ENCODE measurements around the gene HS6ST1.

Gene HS6ST1

DNA sequence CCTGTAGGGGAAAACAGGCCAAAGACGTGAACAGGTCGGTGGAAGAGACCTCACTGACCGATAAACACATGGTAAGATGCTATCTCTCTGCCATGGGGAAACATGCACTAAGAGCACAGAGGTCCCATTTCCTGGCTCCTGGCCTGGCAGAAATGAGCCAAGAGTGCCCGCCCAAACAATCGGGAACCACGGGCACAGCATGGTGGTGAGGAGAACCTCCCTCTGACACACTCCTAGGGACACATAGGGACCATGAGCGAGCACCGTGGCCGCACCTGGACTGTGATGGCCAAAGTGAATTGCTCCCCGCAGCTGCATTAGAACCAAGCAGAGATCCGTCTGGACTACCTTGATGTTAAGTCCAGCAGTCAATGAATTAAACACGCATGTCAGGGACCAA, 11.1 kb downstream of the HS6ST1 start:
- no peak overlapping the region for H3K27ac ChIP-seq (ENCODE audit: low read depth, low read length, severe bottlenecking)
- H3K4me1 ChIP-seq (ENCODE audit: control insufficient read depth, insufficient read depth, low read length, poor library complexity, severe bottlenecking), result peaks cover 21% of the 10 kb centered on the region
- 92 to 94% methylated on average over 11 of the region's 12 CpGs for whole genome bisulfite sequencing, 2 experiments (ENCODE audit: insufficient coverage in 2 of 2)
- no peak overlapping the region for H3K4me3 ChIP-seq (ENCODE audit: extremely low read depth, insufficient read depth, low read length, poor library complexity, severe bottlenecking)
- peaks cover 1% of the 10 kb centered on the region for H3K36me3 ChIP-seq (ENCODE audit: control insufficient read depth, insufficient read depth, low read length)
- H3K9me3 ChIP-seq (ENCODE audit: control insufficient read depth, low read length), result no peaks in the 10 kb centered on the region

DNA sequence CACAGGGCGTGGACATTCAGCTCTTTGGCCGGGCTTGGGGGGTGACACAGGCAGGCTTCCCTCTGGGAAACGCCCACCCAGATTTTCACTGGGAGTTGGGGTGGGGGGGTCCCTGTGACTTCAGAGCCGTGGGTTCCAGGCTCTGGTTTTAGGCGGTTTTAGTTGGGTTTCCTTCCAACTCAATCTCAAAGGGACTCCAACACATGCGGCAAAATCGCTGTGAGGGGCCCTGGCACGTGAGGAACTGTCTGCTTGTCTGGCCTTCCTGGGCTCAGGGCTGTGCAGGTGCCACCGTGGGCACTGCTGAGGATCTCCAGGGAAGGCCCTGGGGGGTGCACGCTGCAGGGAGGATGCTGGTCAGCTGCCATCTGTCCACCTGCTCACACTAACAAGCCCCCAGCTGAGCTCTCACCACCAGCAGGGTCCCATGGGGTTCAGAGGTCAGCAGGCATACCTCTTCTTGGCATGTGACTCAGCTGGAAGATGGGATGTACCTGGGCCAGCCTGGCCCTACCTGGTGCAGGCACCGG, 11.7 kb downstream of the HS6ST1 start:
- Histone ChIP-seq H3K36me3 (ENCODE audit: control insufficient read depth, insufficient read depth, low read length) (no peaks in the 10 kb centered on the region), H3K27ac (ENCODE audit: low read depth, low read length, severe bottlenecking) (no peak overlapping the region)
- 85 to 89% methylated on average over 7 to 9 of the region's 11 CpGs for WGBS, 2 experiments (ENCODE audit: insufficient coverage in 2 of 2)

DNA sequence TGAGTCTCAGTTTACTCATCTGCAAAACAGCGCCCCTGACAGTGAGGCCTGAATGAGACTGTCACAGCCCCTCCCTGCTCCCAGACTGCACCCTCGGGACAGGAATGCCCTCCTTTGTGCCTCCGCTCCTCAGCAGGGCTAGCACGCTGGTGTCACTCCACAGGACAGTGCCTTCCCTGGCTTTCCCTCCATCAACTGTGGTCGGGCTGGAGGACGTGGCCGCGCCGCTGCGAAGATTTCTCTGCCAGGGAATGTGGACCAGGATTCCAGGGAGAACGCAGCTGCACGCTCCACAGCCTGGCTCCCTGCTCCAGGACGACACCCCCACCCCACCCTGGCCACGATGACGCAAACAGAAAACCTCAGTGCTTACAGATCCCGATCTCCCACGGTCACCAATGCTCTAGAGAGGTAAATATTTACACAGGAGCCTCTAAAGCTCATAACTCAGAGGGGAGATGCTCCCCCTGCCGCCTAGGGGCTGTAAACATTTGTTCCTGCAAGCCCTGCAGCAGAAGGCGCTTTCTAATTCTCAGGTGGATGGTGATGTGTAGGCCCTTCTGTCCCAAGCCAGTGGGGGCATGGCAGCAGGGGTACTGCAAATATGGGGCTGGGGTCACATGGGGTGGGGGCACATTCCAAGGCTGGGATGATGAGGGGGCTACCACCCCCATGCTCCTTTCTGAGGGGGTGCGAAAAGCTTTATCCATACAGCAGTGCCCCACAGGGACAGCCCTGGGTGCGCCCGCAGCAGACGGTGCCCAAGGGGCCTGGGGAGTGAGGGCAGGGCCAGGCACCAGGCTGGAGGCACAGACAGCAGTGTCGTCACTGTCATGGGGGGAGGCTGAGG, 12.4 kb downstream of the HS6ST1 start:
- H3K9me3 ChIP-seq (ENCODE audit: control insufficient read depth, low read length), result no peaks in the 10 kb centered on the region
- peaks cover 29% of the 10 kb centered on the region for H3K4me1 ChIP-seq (ENCODE audit: control insufficient read depth, insufficient read depth, low read length, poor library complexity, severe bottlenecking)
- no peaks in the 10 kb centered on the region for H3K36me3 ChIP-seq (ENCODE audit: control insufficient read depth, insufficient read depth, low read length)
- peak overlapping the region; percentile 45 for H3K27ac ChIP-seq (ENCODE audit: low read depth, low read length, severe bottlenecking)
- H3K4me3 ChIP-seq (ENCODE audit: extremely low read depth, insufficient read depth, low read length, poor library complexity, severe bottlenecking), result no peak overlapping the region
- 73 to 81% methylated on average over 18 to 20 of the region's 24 CpGs for WGBS, 2 experiments (ENCODE audit: insufficient coverage in 2 of 2)

More for the DNA sequence above, 11.7 kb downstream of the HS6ST1 start:
- peaks cover 22% of the 10 kb centered on the region for H3K4me1 ChIP-seq (ENCODE audit: control insufficient read depth, insufficient read depth, low read length, poor library complexity, severe bottlenecking)
- no peak overlapping the region for H3K4me3 ChIP-seq (ENCODE audit: extremely low read depth, insufficient read depth, low read length, poor library complexity, severe bottlenecking)
- H3K9me3 ChIP-seq (ENCODE audit: control insufficient read depth, low read length), result no peaks in the 10 kb centered on the region

DNA sequence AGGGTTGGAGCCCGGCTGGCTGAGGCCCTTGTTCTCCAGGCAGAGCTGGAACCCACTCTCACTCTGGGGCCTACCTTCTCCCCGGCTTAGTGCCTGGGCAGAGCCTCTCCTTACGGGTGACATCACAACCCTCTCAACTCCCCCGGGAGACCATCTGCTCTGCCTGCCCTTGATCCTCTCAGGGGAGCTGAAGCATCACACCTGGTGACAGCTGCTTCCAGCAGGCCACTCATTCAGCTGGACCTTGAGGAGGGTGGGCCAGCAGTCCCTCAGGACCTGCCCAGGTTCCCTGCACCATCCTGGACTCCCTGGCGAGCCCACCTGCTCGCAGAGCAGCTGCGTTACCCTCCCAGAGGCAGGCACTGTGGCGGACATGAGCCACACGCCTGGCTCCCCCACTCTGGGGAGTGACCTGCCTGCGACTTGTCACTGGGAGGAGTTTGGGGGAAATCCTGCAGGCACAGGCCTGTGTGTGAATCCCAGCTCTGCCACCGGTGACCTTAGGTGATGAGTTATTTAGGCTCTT, 13.1 kb downstream of the HS6ST1 start:
- Histone ChIP-seq H3K9me3 (ENCODE audit: control insufficient read depth, low read length) (no peaks in the 10 kb centered on the region), H3K27ac (ENCODE audit: low read depth, low read length, severe bottlenecking) (peak overlapping the region; percentile 64), H3K4me1 (ENCODE audit: control insufficient read depth, insufficient read depth, low read length, poor library complexity, severe bottlenecking) (peaks cover 36% of the 10 kb centered on the region), H3K4me3 (ENCODE audit: extremely low read depth, insufficient read depth, low read length, poor library complexity, severe bottlenecking) (no peak overlapping the region), H3K36me3 (ENCODE audit: control insufficient read depth, insufficient read depth, low read length) (no peaks in the 10 kb centered on the region)
- 80 to 89% methylated on average over 6 to 11 of the region's 11 CpGs for WGBS, 2 experiments (ENCODE audit: insufficient coverage in 2 of 2)

DNA sequence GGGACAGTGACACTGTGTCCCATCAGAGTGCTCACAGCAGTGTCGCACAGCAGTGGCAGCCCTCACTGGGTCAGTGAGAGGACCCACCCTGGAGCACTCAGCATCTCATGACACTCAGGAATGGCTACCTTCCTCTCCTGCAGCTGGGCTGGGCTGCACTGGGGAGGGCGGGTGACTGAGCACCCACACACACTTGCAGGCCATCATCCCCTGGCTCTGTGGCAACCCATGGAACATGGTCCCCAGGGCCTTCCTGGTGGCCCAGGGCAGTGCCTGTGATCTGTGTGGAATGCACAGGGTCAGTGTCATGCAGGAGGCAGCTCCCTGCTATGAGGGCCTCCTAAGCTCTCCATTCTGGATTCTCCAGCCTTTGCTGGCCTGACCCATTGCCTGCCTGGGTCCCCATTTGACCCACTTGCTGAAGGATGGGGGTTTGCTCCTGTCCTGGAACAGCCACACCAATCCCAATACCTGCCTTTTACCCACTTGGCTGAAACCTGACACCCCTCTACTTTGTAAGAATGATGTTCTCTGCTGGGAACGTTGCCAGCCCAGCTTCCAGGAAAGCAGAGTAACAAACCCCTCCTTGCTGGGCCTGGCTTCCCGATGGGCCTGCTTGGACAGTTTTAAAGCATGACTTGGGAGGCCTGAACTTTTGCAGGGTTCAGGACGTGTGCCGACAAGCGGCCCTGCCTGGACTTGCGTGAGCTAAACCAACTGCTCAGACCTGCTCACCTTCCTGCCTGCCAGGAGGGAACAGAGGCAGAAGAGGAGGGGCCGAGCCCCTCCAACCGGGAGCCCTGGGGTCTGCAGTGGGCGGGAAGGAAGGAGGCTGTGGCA, 13.7 kb downstream of the HS6ST1 start:
- H3K9me3 ChIP-seq (ENCODE audit: control insufficient read depth, low read length), result no peaks in the 10 kb centered on the region
- WGBS, 2 experiments (ENCODE audit: insufficient coverage in 2 of 2), result 65 to 66% methylated on average over 6 to 10 of the region's 11 CpGs
- H3K27ac ChIP-seq (ENCODE audit: low read depth, low read length, severe bottlenecking), result peak overlapping the region; percentile 64
- H3K4me1 ChIP-seq (ENCODE audit: control insufficient read depth, insufficient read depth, low read length, poor library complexity, severe bottlenecking), result peaks cover 36% of the 10 kb centered on the region
- H3K4me3 ChIP-seq (ENCODE audit: extremely low read depth, insufficient read depth, low read length, poor library complexity, severe bottlenecking), result no peak overlapping the region
- no peaks in the 10 kb centered on the region for H3K36me3 ChIP-seq (ENCODE audit: control insufficient read depth, insufficient read depth, low read length)

DNA sequence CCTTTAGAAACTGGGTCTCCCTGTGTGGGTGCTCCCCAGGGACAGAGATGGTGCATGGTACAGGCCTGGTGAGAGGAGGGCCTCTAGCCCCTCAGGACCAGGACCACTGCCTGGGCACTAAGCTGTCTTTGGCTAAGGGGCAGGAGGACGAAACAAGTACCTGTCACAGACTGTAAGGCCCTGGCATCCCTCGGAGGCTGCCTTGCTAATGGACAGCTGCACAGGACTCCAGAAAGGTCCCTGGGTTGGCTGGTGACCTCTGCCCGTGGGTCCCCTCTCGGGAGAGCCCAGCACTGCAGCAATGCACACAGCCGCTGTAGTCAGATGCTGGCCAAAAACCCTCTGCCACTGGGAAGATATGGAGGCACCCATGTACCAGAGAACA, 14.3 kb downstream of the HS6ST1 start:
- 93 to 95% methylated on average over 5 of the region's 5 CpGs for WGBS, 2 experiments (ENCODE audit: insufficient coverage in 2 of 2)
- H3K9me3 ChIP-seq (ENCODE audit: control insufficient read depth, low read length), result no peaks in the 10 kb centered on the region
- no peaks in the 10 kb centered on the region for H3K36me3 ChIP-seq (ENCODE audit: control insufficient read depth, insufficient read depth, low read length)
- H3K27ac ChIP-seq (ENCODE audit: low read depth, low read length, severe bottlenecking), result no peak overlapping the region
- no peak overlapping the region for H3K4me3 ChIP-seq (ENCODE audit: extremely low read depth, insufficient read depth, low read length, poor library complexity, severe bottlenecking)
- peaks cover 36% of the 10 kb centered on the region for H3K4me1 ChIP-seq (ENCODE audit: control insufficient read depth, insufficient read depth, low read length, poor library complexity, severe bottlenecking)

DNA sequence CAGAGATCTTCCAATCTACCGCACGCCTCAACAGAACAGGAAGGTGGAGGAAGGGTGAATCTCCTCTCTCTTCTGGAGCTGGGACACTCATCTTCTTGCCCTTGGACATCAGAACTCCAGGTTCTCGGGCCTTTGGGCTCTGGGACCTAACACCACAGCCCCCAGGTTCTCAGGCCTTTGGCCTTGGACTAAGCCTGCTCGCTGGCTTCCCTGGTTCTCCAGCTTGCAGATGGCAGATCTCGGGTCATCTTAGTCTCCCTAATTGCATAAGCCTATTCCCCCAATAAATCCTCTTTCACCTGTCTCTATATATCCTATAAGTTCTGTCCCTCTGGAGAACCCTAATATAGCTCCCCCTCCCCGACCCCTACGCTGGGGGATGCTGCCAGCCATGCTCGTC, 14.8 kb downstream of the HS6ST1 start:
- Histone ChIP-seq H3K9me3 (ENCODE audit: control insufficient read depth, low read length) (no peaks in the 10 kb centered on the region), H3K27ac (ENCODE audit: low read depth, low read length, severe bottlenecking) (no peak overlapping the region), H3K4me1 (ENCODE audit: control insufficient read depth, insufficient read depth, low read length, poor library complexity, severe bottlenecking) (peaks cover 36% of the 10 kb centered on the region), H3K4me3 (ENCODE audit: extremely low read depth, insufficient read depth, low read length, poor library complexity, severe bottlenecking) (no peak overlapping the region), H3K36me3 (ENCODE audit: control insufficient read depth, insufficient read depth, low read length) (no peaks in the 10 kb centered on the region)
- 97% methylated on average over 3 to 7 of the region's 8 CpGs for WGBS, 2 experiments (ENCODE audit: insufficient coverage in 2 of 2)

DNA sequence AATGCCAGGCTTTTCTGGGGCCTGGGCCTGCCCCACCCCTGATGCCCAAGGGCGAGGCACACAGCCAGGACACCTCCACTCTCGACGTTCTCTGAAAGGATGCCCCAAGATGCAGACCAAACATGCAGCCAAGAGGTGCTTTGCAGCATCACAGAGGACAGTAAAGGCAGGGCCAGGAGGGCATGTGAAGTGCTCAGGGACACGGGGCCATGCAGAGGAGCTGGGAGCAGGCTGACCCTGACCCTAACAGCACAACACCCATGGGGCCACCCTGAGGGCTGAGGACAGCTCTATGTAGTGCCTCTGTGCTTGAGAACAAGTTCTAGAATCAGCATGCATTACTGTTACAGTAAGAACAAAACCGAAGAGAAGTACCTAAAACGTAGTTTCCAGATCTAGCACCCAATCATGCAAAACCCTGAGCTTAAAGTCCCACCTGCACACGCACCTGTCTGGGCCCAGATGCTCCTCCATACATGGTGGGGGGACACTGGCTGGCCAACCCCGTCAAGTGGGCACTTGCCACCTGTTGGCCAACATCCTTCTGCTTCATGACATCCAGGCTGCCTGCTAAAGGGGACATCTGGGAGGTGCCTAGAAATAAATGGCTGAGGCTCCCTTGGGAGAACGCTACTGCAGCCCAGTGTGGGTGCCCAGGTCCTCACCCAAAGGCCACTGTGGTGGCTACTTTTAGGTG, 15.4 kb downstream of the HS6ST1 start:
- Histone ChIP-seq H3K27ac (ENCODE audit: low read depth, low read length, severe bottlenecking) (no peak overlapping the region), H3K4me3 (ENCODE audit: extremely low read depth, insufficient read depth, low read length, poor library complexity, severe bottlenecking) (no peak overlapping the region), H3K4me1 (ENCODE audit: control insufficient read depth, insufficient read depth, low read length, poor library complexity, severe bottlenecking) (peaks cover 36% of the 10 kb centered on the region), H3K36me3 (ENCODE audit: control insufficient read depth, insufficient read depth, low read length) (no peaks in the 10 kb centered on the region), H3K9me3 (ENCODE audit: control insufficient read depth, low read length) (no peaks in the 10 kb centered on the region)
- 92 to 97% methylated on average over 8 to 9 of the region's 9 CpGs for WGBS, 2 experiments (ENCODE audit: insufficient coverage in 2 of 2)

DNA sequence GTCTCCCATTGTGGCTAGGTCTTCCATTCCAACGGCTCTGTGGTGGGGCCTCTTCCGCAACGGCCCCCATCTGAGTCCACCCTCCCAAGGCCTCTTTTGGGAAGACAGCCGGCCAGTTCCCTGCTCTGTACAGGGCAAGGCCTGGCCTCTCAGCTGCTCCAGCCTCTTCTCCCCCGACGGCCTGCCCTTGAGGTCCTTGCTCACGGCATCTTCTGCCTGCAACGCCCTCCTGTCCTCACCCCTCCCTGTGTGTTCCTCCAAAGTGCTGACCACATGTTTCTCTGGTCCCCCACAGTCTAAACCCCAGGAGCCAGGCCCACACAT, 16.0 kb downstream of the HS6ST1 start:
- H3K4me3 ChIP-seq (ENCODE audit: extremely low read depth, insufficient read depth, low read length, poor library complexity, severe bottlenecking), result no peak overlapping the region
- no peaks in the 10 kb centered on the region for H3K36me3 ChIP-seq (ENCODE audit: control insufficient read depth, insufficient read depth, low read length)
- 91 to 92% methylated on average over 7 to 8 of the region's 8 CpGs for WGBS, 2 experiments (ENCODE audit: insufficient coverage in 2 of 2)
- H3K27ac ChIP-seq (ENCODE audit: low read depth, low read length, severe bottlenecking), result no peak overlapping the region
- H3K4me1 ChIP-seq (ENCODE audit: control insufficient read depth, insufficient read depth, low read length, poor library complexity, severe bottlenecking), result peaks cover 36% of the 10 kb centered on the region
- no peaks in the 10 kb centered on the region for H3K9me3 ChIP-seq (ENCODE audit: control insufficient read depth, low read length)

DNA sequence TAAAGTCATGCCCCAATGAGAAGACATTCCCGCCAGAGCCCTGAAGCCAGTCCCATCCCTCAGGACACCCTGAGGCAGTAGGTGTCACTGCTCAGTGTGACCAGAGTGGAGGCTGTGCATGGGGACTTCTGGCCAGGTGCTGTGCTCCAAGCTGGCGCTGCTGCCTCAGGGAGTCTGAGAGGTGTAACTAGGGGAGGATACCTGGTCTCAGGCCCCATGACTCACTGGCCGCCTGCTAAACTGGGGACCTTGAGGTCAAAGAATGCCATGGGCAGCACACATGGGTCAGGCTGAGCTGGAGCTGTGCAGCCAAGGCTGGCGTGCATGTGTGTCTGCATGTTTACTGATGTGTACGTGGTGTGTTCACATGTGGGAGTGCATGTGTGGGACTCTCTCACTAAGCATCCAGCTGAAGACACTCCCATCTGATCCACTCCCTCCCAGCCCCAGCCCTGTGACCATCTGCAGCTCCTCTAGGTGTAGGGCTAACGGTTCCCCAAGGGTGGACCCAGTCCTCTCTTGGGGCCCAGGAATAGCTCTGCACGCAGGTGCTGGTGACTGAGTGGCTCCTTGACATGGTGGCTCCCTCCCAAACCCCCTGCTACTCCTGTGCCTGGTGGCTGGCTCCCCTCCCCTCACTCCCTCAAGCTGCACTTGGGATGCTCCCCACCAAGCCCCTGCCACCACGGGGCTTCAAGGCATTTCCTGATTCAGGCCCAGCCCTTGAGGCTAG, 16.5 kb downstream of the HS6ST1 start:
- WGBS, 2 experiments (ENCODE audit: insufficient coverage in 2 of 2), result 89 to 97% methylated on average over 4 to 6 of the region's 8 CpGs
- no peak overlapping the region for H3K27ac ChIP-seq (ENCODE audit: low read depth, low read length, severe bottlenecking)
- no peaks in the 10 kb centered on the region for H3K36me3 ChIP-seq (ENCODE audit: control insufficient read depth, insufficient read depth, low read length)
- no peaks in the 10 kb centered on the region for H3K9me3 ChIP-seq (ENCODE audit: control insufficient read depth, low read length)
- no peak overlapping the region for H3K4me3 ChIP-seq (ENCODE audit: extremely low read depth, insufficient read depth, low read length, poor library complexity, severe bottlenecking)
- peaks cover 36% of the 10 kb centered on the region for H3K4me1 ChIP-seq (ENCODE audit: control insufficient read depth, insufficient read depth, low read length, poor library complexity, severe bottlenecking)
